Occipital lobe (tissue), 2 donors: Measurements from ENCODE around the gene PRKD2. TPM values are rescaled to one million over a fixed set of nuclear protein-coding genes. Genes with fewer than 3 reads are reported as not detected.
"Not testable (repeated sequence)": the region's sequence is repeated elsewhere in the genome, so short reads cannot be mapped to it uniquely, and the experiment has no call there.

Source experiments
- DNase-seq: peaks from one replicate; lab custom pipeline; 2025; lab: John Stamatoyannopoulos, UW
- total RNA-seq: library from RNA; depleted of rRNA; stranded (reverse); fragments of >200 nt; gene quantifications from one replicate; pipeline ENCODE4 v1.2.3, GENCODE V29; 2014

Gene PRKD2
- total RNA-seq, 1 donor from 2014 or later = 4.7 TPM

DNA sequence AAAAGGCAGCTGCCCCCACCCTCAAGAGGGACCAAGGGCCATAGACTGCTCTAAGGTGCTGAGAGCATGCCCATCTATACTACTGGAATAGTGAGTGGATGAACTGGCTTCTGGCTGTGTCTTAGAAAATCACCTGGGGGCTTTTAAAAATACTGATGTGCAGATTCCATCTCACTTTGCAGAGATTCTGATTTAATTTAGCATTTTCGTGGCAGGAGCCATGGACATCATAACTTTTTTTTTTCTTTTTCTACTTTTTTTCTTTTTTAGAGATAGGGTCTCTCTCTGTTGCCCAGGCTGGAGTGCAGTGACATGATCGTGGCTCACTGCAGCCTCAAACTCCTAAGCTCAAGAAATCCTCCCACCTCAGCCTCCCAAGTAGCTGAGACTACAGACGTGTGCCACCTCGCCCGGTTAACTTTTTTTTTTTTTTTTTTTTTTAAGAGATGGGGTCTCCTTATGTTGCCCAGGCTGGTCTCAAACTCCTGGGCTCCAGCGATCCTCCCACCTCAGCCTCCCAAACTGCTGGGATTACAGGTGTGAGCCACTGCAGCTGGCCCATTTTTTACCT lies 4.1 kb downstream of the PRKD2 start:
- DNase-seq = not testable (repeated sequence)

DNA sequence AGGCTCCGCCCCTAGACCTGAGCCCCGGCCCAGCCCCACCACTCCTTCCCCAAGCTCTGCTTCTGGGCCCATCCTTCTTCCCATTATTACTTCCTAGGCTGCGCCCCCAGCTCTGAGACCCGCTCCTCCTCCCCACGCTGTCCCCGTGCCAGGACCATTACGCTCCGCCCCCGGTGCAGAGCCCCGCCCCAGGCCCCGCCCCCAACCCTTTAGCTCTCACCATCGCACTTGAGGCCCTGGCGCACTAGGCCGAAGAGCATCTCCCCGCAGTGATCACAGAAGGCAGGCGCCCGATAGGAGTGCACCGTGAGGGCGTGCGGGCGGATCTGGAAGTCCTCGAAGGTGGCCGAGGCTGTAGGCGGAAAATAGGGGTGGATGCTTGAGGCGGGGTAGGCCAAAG lies 6.2 kb downstream of the PRKD2 start:
- no peak for DNase-seq

DNA sequence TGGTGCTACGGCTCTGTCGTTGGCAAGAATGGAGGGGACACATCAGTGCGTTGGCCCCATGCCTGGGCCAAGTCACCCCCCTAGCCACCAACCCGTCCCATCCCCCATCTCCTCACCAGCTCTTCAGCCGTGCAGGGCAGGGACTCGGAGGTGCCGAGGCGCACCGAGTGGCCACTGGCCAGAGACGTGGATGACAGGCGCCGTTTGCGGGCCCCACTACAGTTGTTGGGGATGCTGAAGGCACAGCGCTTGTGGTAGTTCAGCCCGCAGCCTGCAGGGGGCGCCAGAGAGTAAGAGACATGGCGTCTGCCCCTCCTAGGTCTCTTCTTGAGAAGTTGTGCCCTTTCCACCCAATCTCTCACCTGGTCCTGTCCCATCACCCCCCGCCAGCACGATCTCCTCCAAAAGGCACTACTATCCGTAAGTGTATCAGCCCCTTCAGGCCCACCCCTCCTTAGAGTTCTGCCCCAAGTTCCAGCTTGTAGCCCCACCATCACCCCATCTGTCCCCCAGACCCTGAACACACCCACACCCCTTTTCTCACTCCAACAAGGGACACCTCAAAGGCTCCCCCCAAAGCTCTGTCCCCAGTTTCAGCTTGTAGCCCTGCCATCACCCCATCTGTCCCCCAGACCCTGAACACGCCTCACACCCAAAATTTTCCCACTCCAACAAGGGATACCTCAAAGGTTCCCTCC lies 12.4 kb downstream of the PRKD2 start:
- DNase-seq = peak; percentile 17

DNA sequence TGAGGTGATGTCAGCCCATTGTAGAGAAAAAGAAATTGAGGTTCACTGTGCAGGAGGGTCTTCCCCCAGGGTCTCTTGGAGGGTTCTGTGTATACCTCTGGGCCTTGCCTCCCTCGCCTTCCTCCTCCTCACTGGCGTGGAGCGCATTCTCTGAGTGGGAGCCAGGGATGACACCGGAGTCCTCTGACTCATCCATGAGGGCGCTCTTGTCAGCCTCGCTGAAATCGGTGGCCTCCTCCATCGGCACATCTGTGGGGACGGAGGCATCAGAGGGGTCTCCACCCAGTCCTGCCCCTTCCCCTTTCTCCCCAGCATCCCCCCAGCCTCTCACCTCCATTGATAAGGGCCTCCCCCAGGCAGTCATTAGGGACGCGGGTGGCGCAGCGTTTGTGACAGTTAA lies 16.2 kb downstream of the PRKD2 start:
- DNase-seq = no peak

DNA sequence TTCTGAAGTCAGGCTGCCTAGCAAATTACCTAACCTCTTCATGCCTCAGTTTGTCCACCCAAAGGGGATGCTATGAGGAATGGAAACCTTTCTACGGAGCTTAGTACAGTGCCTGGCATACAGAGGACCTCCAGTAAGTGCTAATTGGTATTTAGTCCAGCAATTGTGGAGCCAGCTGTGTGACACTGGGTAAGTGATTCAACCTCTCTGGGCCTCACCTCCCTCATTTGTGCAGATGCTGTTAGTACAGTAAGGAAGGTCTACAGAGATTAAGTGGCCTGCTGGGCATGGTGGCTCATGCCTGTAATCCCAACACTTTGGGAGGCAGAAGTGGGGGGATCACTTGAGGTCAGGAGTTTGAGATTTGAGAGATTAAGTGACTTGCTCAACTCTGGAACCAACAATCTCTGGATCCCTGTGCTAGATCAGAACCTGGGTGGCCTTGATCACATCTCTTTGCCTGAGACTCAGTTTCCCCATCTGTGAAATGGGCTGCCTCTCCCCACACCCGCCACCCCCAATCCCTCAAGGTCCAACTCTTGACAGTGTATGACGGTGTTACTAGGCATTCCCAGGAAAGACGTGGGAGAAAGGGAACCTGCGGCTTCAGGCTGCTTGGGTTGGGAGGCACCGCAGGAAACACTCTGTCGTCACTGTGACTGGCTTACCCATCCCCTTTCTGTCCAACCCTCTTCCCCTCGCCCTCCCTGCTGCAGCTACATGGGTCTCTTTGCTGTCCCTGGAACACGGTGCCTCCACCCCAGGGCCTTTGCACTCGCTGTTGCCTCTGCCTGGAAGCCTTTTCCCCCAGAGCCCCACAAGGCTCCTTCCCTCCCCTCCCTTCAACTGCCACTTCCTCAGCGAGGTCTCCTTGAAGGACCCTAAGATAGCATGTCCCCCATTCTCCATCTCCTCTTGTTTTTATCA lies 18.3 kb downstream of the PRKD2 start:
- DNase-seq = no peak

DNA sequence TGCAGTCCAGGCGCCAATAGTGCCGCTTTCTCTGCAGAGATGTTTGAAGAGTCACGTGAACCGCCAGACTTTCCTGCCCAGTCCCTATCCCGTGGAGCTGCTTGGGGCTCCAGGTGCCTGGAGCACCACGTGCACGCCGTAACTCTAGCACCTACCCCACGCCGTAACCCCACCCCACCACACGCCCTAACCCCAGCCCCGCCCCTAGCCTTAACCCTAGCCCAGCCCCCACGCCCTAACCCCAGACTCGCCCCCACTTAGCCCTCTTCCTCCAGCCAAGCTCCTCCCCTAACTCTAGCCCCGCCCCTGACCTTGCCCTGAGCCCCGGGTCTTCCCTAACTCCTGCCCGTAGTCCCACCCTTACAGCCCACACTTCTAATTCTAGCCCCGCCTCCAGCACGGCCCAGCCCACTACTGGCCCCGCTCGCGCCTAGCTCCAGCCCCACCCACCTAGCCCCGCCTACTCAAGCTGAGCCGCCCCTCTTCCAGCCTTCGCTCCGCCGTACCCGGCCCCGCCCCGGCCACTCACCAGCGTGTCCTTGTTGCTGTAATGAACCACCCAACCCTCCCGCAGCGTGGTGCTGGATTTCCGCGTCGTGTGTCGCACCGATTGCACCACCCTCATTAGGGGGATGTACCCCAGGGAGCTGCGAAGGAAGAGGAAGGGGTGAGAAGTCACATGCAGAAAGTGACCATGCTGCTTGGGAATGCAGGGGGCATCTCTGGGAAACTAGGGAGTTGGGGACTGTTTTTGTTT lies 19.5 kb downstream of the PRKD2 start:
- peak; percentile 21 for DNase-seq

DNA sequence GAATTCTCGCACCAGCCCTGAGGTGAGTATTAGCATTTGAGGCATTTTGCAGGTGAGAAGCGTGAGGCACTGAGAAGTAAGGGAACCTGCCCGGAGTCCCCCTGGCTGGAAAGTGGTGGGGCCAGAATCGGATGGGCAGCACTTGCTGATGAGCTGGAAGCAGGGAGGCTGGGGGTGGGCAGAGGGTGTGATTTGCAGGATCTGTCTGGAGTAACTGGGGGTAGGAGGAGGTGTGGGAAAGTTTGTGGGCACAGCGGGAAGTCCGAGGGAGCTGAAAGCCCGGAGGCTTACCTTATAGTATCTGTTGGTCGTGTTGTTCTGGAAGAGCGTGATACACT lies 20.1 kb downstream of the PRKD2 start:
- DNase-seq = no peak

DNA sequence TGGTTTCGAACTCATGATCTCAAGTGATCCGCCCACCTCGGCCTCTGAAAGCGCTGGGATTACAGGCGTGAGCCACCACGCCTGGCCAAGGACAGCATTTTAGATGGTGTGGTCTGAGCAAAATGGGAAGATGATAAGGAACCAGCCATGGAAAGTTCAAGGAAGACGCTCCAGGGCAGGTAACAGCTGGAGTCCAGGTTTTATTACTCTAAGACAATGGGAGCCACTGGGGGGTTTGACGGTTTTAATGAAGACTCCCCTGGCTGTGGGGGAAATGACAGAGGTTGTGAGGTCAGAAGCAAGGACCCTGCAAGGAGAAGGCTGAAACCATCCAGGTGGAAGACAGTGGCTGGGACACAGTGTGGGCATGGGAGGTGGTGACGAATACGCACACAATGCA lies 20.9 kb downstream of the PRKD2 start:
- no peak for DNase-seq

DNA sequence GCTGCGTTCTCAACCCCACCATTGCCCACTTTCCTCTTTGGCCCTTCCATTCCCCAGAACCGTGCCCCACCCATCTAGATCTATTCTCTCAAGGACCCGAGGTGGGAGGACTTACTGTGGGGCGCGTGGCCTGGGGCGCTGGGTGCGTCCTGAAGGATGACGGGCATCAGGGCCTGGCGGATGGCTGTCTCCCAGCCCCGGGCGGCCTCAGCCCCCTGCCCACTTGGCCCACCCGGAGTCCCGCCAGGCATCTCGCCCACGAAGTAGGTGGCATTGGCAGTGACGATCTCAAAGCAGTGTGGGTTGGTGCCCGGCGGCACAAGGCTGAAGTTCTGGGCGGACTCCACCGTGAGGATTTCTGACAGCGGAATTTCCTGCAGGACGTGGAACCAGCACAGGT lies 23.2 kb downstream of the PRKD2 start:
- DNase-seq = no peak

DNA sequence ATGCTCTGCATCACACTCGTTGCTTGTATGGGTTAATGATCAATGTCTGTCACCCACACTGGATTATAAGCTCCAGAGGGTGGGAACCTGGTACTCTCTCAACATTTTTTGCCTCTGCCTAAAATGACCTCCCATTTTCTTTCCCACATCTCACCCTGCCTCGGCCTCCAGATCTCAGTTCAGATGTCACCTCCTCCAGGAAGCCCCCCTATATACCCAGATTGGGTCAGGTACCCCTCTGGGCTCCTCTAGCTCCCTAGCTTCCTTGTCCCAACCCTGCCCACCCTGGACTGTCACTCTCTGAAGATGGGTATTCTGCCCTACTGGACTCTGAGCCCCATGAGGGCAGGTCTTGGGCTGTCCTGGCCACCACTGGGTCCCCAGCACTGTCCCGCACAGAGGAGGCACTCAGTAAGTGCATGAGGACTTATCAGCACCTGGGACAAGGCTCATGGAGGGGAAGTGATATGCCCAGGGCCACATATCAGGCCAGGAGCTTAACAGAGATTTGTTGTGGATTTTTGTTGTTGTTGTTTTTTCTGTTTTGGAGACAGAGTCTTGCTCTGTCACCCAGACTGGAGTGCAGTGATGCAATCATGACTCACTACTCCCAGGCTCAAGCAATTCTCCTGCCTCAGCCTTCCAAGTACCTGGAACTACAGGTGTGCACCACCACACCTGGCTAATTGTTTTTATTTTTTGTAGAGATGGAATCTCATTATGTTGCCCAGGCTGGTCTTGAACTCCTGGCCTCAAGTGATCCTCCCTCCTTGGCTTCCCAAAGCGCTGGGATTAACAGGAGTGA lies 23.8 kb downstream of the PRKD2 start:
- DNase-seq = no peak

DNA sequence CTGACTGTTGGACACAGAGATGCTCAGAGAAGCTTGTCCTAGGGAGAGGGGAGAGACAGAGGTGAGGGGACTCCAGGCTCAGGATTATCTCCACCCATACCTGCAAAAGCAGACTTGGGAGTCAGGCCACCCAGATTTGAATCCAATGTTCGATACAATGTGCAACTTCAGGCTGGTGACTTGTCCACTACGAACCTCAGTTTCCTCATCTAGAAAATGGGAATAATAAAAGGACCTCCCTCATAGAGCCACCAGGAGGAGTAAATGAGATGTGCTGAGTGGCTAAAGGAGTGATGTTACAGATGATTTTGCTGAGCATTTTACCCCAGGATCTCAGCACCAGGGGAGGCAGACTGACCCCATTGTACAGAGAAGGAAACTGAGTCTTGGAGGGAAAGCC lies 25.0 kb downstream of the PRKD2 start:
- no peak for DNase-seq

DNA sequence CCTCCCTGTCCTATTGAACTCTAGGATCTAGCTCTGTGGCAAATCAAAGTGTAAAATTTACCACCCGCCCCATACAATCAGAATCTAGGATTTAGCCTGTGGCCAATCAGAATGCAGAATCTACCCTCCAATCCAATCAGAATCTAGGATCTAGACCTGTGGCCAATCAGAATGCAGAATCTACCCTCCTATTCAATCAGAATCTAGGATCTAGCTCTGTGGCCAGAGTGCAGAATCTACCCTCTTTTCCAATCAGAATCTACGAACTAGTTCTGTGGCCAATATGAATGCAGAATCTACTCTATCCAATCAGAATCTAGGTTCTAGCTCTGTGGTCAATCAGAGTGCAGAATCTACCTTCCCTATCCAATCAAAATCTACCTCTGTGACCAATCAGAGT lies 25.8 kb downstream of the PRKD2 start:
- no peak for DNase-seq

DNA sequence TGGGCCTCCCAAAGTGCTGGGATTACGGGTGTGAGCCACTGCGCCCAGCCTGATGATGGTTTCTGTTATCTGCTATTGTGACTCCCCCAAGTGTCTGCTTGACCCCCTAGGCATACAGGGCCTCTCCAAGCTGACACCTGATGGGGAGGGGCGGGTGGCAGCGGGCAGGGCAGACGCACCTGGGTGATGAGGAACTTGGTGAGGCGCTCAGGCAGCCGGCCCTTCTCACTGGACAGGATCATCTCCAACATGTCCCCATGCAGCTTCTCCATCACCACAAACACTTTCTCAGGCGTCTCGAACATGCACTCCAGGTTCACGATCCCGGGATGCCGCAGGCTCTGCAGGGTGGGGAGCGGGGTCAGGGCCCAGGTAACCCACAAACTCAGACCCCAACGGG lies 27.6 kb downstream of the PRKD2 start:
- no peak for DNase-seq

DNA sequence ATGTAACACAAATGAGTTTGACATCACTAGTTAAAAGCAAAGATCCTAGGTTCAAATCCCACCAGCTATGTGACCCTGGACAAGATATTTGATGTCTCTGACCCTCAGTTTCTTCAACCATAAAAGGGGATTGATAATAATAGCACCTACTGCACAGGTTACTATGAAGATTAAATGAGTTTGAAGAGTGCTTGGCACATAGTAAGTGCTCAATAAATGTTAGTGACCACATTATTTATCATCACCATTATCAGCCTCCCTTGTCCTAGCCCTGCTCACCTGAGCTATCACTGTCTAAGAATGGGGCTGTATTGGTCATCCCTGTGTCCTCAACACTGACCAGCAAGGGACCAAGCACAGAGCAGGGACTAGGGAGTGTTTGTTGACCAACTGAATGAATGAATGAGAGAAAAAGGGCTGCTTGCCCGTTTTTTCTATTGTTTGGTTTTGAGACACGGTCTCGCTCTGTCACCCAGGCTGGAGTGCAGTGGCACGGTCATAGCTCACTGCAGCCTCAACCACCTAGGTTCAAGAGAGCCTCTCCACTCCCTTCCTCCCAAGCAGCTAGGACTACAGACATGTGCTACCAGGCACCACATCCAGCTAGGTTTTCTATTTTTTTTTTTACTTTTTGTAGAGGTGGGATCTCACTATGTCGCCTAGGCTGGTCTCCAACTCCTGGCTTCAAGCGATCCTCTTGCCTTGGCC lies 29.3 kb downstream of the PRKD2 start:
- DNase-seq = no peak

DNA sequence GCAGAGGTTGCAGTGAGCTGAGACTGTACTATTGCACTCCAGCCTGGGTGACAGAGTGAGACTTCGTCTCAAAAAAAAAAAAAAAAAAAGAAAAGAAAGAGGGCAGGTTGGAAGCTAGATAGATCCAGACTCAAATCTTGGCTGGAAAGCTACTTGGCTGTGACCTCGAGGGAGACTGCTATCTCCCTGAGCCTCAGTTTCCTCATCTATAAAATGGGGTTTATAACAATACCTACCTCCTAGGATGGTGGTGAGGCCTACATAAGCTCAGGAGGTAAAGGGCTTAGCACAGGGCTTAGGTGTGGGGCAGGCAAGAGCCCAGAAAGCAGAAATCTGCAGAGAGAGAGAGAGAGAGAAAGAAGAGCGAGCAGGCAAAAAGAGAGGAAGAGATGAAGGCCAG lies 31.7 kb downstream of the PRKD2 start:
- DNase-seq = no peak

DNA sequence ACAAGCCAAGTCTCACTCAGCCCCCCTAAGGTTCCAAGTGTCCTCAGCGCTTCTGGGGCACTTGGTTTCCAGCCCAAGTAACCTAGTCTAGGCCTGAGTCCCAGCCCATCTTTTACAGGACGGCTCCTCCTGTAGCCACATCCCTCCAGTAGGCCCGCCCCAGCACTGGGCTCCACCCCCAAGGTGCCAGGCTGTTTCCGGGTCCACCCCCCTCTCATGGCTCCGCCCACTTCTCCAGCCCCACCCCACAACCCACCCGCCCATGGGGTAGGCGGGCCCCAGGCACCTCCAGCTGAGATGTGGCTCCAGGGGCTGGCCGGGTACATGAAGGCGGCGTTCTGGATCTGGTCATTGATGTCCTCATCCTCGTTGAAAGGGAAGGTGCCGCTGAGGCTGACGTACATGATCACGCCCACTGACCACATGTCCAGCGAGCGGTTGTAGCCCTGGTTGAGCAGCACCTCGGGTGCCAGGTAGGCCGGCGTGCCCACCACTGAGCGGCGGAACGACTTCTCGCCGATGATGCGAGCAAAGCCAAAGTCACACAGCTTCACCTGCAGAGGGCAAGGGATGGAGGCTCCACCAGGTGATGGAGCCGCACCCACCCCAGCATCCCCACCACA lies 38.7 kb downstream of the PRKD2 start:
- DNase-seq = no peak

DNA sequence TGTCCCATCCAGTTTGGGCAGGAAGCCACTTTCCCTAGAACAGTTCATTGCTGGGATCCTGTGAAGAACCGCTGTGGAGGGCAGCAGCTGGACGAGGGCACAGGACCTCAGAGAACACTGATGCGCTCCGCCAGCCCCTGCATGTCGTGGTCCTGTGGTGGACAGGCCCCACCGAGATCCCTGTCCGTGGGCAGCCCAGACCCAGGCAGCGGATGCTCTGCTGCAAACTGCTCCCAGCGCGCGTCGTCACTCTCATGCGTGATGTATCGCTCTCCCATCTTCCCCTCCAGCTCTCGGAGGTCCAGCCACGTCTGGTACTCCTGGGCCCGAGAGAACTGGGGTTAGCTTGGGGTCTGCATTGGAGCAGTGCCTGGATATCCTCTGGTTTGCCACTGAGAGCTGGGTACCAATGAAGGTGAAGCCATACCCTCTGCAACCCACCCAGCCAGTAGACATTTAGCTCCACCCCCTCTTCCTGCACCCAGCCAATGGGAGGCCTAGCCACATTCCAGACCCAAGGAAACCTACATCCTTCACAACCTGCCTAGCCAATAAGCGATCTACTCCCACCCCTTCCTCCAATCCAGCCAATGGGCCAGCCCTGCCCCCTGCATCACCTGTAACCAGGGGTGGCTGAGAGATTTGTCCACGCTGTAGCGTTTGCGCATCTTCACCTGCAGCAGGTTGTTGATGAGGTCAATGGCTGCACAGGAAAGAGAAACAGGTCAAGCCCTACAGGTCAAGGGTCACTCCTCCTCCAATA lies 42.3 kb downstream of the PRKD2 start:
- DNase-seq = no peak

DNA sequence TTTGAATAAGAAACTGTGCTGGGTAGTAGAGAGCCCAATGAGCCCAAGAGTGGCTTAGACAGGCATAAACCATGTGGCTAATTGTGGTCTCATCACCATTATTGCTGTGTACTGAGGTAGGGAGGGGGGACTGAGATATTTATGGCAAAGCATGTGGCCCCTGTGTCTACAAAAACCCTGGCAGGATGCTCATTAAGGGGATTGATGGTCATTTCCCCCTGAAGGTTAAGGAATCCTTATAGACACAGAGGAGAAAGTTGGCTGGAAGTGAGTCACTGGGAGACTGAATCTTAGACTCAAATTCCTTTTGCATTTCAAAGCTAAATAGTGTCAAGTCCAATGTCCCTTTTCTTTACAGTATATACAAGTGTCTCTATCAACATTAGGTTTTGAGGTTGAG lies 46.1 kb downstream of the PRKD2 start:
- DNase-seq = no peak

DNA sequence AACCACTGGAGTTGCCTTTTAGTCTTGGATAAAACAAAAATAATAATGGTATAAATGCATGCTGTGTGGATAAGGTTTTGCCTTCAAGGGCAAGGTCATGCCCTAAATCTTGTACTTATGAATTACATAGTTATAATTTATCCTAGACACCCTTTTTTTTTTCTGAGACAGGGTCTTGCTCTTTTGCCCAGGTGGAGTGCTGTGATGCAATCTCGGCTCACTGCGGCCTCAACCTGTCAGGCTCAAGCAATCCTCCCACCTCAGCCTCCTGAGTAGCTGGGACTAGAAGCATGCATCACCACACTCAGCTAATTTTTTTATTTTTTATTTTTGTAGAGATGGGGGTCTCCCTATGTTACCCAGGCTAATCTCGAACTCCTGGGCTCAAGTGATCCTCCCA lies 48.3 kb downstream of the PRKD2 start:
- no peak for DNase-seq
